Activated CD4-positive, alpha-beta T cell treated with anti-CD3 and anti-CD28 coated beads, Interleukin-2, Interleukin-4, amounts not matched to agents 100 ng/mL and 50 ng/mL, durations not matched to agents 16 hours and 8 hours (primary cell): ENCODE data around the gene ATRIP.
"Not testable (repeated sequence)": the region's sequence is repeated elsewhere in the genome, so short reads cannot be mapped to it uniquely, and the experiment has no call there.

ENCODE experiments used
- DNase-seq: peaks from one replicate; pipeline ENCODE4 v3.0.0-alpha.2; 2020; ENCODE audit warnings: low spot score

Gene ATRIP

GRCh38 chr3:48437812-48438211 lies 8.7 kb upstream of the ATRIP start:
- no peak for DNase-seq

DNA sequence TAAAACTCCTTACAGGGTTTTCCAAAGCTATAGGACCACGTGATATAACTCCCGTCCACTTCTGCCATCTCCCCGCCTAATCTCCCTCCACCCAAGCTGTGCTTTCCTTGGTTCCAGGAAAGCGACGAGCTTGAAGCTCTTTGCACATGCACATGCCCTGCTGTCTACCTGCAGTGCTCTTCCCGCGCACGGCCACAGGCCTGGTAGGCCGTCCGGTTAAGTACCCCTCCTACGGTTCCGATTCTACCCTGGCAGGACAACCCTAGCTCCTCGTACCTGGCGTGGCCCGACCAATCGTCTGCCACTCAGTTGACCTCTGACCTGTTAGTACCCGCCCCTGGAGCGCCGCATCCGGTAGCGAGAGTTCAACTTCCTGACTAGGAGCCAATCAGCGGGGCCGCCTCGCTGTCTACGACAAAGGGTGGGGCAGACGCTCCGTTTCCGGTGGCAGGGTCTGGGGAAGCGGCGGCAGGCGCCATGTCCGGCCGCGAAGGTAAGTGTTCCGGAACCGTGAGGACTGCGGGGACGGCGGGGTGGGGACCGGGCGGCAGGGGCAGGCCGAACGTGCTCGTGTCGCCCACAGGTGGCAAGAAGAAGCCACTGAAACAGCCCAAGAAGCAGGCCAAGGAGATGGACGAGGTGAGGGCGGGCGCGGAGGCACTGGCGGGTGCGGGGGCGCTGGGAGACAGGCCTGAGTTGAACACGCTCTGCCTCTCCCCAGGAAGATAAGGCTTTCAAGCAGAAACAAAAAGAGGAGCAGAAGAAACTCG lies 6.5 kb upstream of the ATRIP start, which contains the start of the genes CCDC51 and TMA7:
CCDC51 (minus strand) TSS at position 300 of the 770 bp plus-strand sequence. CDS start 4,991 bp downstream, outside the sequence.
TMA7 (plus strand) TSS at position 438 of the 770 bp plus-strand sequence; CDS start at position 478, 40 bp downstream.
- peak; percentile 99 for DNase-seq

- DNase-seq = no peak
These were observed 6.0 kb upstream of the ATRIP start for GRCh38 chr3:48440590-48440958.

- no peak for DNase-seq
These were observed 4.6 kb upstream of the ATRIP start for GRCh38 chr3:48441940-48442339.

DNA sequence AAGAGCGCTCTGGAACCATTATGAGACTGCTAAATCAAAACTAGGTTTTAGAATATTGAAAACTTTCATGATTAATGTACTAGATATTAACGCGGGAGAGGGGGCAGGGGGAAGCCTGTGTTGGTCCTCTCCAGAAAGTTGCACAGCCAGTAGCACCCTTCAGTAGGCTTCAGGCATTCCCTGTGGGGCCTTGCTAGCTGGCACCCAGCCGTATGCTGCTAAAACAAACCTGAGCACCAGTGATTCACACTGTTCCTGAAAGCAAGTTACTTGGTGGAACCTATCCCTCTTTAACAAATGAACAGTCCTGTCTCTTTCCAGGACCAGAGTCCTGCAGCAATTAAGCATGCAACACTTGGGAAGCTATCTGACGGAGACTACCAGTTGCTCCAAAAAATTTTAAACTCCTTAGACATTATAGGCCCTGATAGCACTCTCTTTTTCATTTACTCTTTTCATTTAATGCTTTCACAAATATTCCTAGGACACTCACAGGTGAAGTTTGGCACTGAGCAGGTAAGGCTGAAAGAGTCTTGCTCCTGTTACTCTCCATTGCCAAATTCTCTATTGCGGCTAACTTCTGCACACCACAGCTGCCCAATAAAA lies 1.2 kb upstream of the ATRIP start:
- DNase-seq = no peak

- DNase-seq = no peak
These were observed 503 bp upstream of the ATRIP start for GRCh38 chr3:48446043-48446424.

GRCh38 chr3:48451270-48451669 lies 4.7 kb downstream of the ATRIP start:
- DNase-seq = no peak

DNA sequence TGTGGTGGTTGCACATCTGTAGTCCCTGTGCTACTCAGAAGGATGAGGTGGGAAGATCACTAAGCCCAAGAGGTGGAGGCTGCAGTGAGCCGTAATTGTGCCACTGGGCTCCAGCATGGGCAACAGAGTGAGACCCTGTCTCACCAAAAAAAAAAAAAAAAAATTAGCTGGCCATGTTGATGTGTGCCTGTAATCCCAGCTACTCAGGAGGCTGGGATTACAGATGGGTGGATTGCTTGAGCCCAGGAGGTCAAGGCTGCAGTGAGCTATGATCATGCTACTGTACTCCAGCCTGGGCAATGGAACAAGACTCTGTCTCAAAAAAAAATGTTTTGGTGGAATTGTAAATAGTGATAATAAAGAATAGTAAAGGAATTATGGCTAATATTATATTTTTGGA lies 9.9 kb downstream of the ATRIP start:
- no peak for DNase-seq

- DNase-seq = no peak
These were observed 12.8 kb downstream of the ATRIP start for GRCh38 chr3:48459331-48459730.

DNA sequence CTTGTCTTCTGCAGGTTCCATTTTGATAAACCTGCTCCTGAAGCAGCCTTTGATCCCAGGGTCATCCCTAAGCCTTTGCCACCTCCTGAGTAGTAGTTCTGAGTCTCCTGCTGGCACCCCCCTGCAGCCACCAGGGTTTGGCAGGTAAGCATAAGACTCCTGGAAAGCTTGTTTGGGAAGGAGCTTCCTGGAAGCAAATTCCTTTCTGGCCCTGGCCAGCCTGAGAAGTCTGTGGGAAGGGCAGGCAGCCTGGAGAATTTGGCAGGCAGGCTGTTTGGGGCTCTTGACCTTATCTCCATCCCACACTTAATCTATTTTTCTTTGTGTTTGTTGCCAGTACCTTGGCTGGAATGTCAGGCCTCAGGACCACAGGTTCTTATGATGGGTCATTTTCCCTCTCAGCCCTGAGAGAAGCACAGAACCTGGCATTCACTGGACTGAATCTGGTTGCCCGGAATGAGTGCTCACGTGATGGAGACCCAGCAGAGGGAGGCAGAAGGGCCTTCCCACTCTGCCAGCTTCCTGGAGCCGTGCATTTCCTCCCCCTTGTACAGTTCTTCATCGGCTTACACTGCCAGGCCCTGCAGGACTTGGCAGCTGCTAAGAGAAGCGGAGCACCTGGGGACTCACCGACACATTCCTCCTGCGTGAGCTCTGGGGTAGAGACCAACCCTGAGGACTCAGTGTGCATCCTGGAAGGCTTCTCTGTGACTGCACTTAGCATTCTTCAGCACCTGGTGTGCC lies 13.4 kb downstream of the ATRIP start:
- no peak for DNase-seq

- DNase-seq = no peak
These were observed 14.0 kb downstream of the ATRIP start for GRCh38 chr3:48460517-48460902.

DNA sequence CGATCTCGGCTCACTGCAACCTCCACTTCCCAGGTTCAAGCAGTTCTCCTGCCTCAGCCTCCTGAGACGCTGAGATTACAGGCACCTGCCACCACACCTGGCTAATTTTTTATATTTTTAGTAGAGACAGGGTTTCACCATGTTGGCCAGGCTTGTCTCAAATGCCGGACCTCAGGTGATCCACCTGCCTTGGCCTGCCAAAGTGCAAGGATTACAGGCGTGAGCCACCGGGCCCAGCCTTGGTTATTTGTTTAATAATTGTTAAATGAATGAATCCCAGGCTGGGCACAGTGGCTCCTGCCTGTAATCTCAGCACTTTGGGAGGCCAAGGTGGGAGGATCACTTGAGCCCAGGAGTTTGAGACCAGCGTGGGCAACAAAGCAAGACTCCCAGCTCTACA lies 15.2 kb downstream of the ATRIP start:
- not testable (repeated sequence) for DNase-seq

DNA sequence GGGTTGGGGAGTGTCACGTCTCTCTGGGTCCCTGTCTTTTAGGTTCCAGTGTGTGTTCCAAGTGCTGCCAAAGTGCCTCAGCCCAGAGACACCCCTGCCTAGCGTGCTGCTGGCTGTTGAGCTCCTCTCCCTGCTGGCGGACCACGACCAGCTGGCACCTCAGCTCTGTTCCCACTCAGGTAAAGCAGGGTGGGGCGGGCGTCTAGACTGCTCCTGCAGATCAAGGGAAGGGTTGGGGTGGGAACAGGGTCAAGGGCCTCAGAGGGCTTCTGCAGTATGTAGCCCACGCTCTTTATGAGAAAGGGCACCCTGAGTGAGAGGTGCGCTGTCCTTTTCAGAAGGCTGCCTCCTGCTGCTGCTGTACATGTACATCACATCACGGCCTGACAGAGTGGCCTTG lies 17.2 kb downstream of the ATRIP start:
- DNase-seq = no peak

- DNase-seq = no peak
These were observed 18.2 kb downstream of the ATRIP start for GRCh38 chr3:48464713-48465221.

- DNase-seq = no peak
These were observed 18.6 kb downstream of the ATRIP start for GRCh38 chr3:48465237-48465530.

DNA sequence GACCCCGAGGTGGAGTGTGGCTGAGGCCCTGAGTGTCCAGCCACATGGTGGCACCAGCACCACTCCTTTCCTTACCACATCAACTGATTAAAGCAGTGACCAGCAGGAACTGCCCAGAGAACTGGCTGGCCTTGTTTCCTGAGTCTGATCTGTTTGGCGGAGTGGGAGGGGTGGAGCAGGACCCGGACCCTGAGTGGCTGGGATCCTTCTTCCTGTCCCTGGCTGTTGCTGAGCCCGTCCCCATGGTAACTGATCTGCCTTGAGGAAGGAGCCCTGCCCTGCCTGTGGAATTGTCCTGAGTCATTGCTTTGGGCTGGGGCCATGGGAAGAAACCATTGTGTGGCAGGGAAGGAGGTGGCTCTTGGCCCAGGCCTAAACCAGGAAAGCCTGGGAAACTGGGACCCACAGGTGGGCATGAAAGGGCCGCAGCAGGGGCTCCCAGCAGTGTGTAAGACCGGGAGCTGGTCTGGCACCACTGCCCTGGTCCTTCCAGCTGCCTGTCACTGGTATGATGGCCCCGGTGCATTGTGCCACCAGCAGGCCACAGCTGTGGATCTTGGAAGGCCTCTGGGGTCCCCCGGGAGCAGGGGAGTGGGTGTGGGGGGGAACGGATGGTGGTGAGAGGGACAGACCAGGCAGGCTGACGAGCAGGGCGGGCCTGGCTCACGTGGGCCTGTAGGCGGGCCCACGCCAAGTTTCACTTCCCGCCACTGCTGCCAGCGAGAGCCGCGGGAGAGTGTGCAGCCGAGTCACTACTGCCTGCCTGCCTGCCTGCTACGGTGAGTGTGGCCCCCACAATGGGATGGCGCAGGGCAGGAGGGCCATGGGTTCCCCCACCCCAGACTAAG lies 19.2 kb downstream of the ATRIP start:
- DNase-seq = peak; percentile 89

DNA sequence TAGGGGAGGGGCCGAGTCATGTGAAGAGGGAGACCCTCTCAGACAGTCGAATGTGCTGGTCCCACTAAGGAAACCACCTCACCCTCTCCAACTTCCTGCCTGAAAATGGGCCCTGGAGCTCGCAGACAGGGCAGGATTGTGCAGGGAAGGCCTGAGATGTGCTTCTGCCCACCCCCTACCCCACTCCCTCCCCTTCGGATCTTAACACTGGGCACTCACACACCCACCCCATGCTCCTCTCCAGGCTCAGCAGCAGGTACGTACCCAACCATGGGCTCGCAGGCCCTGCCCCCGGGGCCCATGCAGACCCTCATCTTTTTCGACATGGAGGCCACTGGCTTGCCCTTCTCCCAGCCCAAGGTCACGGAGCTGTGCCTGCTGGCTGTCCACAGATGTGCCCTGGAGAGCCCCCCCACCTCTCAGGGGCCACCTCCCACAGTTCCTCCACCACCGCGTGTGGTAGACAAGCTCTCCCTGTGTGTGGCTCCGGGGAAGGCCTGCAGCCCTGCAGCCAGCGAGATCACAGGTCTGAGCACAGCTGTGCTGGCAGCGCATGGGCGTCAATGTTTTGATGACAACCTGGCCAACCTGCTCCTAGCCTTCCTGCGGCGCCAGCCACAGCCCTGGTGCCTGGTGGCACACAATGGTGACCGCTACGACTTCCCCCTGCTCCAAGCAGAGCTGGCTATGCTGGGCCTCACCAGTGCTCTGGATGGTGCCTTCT lies 20.0 kb downstream of the ATRIP start:
- DNase-seq = peak; percentile 27

- no peak for DNase-seq
These were observed 20.5 kb downstream of the ATRIP start for GRCh38 chr3:48467110-48467454.

DNA sequence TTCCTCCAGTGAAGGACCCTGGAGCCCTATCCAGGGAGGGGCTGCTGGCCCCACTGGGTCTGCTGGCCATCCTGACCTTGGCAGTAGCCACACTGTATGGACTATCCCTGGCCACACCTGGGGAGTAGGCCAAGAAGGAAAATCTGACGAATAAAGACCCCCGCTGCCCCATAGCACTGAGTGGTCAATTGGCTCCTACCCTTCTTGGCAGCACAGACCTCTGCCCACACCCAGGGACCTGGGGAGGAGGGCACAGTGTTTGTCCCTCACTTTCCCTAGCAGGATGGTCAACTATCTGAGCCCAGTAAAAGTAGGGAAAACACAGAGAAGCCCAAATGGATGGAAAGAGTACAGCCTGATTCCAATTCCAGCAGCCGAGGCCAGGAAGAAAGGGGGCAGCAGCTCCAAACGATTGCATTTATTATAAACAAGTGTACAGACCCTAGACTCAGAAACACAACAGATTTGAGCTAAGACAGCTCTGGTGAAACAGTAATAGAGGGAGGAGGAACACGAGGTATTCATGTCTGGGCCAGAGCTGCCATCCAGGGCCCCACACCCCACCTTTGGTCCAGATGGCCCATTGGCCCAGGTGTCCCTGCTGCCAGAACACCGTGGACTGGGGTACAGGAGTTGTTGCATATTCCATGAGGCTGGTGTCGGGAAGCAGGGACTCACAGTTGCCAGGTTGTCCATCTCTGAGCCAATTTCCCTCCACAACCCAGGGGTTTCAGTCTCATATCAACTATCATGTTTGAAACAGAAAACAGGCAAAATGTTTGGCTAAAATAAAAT lies 21.1 kb downstream of the ATRIP start:
- no peak for DNase-seq

- DNase-seq = no peak
These were observed 21.8 kb downstream of the ATRIP start for GRCh38 chr3:48468329-48468731.
